GM12801 (cell line): ENCODE data around the gene MAGI2.

Experiments
- CTCF ChIP-seq: IDR thresholded peaks from one replicate; pipeline ENCODE4 v1.5.1; 2011; ENCODE audit warnings: control low read depth; ENCODE audit not compliant: insufficient read length; ENCODE audit errors: extremely low read depth

The MAGI2 gene

GRCh38 chr7:78752554-78752953 is 700.9 kb downstream of the MAGI2 start:
- TF ChIP-seq CTCF: no peak

GRCh38 chr7:78751253-78751652 is 702.2 kb downstream of the MAGI2 start:
- no peak for TF ChIP-seq CTCF

- TF ChIP-seq CTCF: no peak
Measured at GRCh38 chr7:78749052-78749746, 704.3 kb downstream of the MAGI2 start.

- TF ChIP-seq CTCF: no peak
Measured at GRCh38 chr7:78747592-78747991, 705.9 kb downstream of the MAGI2 start.

- no peak for TF ChIP-seq CTCF
Measured at GRCh38 chr7:78746301-78746700, 707.2 kb downstream of the MAGI2 start.

GRCh38 chr7:78742694-78743093 is 710.8 kb downstream of the MAGI2 start:
- TF ChIP-seq CTCF: no peak

- TF ChIP-seq CTCF: no peak
Measured at GRCh38 chr7:78736548-78736947, 716.9 kb downstream of the MAGI2 start.
